HepG2 (cell line): ENCODE results near the gene QSOX2. TPM values are rescaled to one million over a fixed set of nuclear protein-coding genes. Genes with fewer than 3 reads are reported as not detected.

ENCODE experiments used
- ATAC-seq: fragments of 200-7000 bp; cut with Tn5 transposase; 3 replicates; pipeline ENCODE4 v1.9.1; 2020; ENCODE audit warnings: mild to moderate bottlenecking, moderate library complexity
- BruUV-seq: library from RNA; stranded (reverse); fragments of 400-500 nt; replicated peaks from 2 replicates; lab custom pipeline; 2021; lab: Mats Ljungman, UMichigan
- CTCF ChIA-PET: fragments of 300-600 bp; formaldehyde crosslinking; extraction: SDS; loops from one replicate; lab custom pipeline; 2021; ENCODE audit warnings: low total read pairs, inconsistent platforms, low intra/inter-chr PET ratio; lab: Yijun Ruan, JAX
- POLR2A ChIA-PET: fragments of 350-600 bp; sonication (Branson Sonifier 250); formaldehyde crosslinking; loops from one replicate; lab custom pipeline; 2020; ENCODE audit warnings: antibody characterized with exemption, inconsistent platforms; lab: Yijun Ruan, JAX
- DNase-seq: peaks from one replicate; pipeline ENCODE4 v3.0.0-alpha.2; 2015; ENCODE audit warnings: low spot score
- FAIRE-seq: peaks from 3 replicates; lab custom pipeline; 2011; peaks lifted over from hg19 to GRCh38; lab: Jason Lieb, UNC
- H2AFZ ChIP-seq: one replicate; pipeline ENCODE4 v1.6.1; 2011; ENCODE audit warnings: low read length, inconsistent platforms
- H3K27ac ChIP-seq: fragments of 300-600 bp; 3 replicates; pipeline ENCODE4 v1.8.0; 2011; ENCODE audit warnings: mixed run types, mild to moderate bottlenecking, mixed read lengths, low read length, inconsistent platforms; ENCODE audit not compliant: insufficient read depth; ENCODE audit errors: extremely low read length
- H3K27me3 ChIP-seq, 2 experiments: fragments of 200-600 bp in 1 of 2; 2 replicates in 1 of 2; 3 replicates in 1 of 2; pipeline versions ENCODE4 v1.6.0 to v1.8.0; 2011; ENCODE audit warnings: low read length in 2 of 2, mild to moderate bottlenecking in 2 of 2, moderate library complexity in 2 of 2, inconsistent platforms in 1 of 2; ENCODE audit not compliant: insufficient read depth in 2 of 2, control insufficient read depth in 1 of 2
- H3K36me3 ChIP-seq, 2 experiments: fragments of 200-600 bp in 1 of 2; replicated peaks in 1 of 2; 2 replicates in 1 of 2; 3 replicates in 1 of 2; pipeline versions ENCODE4 v1.5.1 to v1.8.0; 2011; ENCODE audit warnings: low read length in 2 of 2, inconsistent platforms in 1 of 2; ENCODE audit not compliant: insufficient read depth in 2 of 2, control insufficient read depth in 1 of 2
- H3K4me1 ChIP-seq: 2 replicates; pipeline ENCODE4 v1.5.1; 2012; ENCODE audit warnings: low read length, inconsistent platforms; ENCODE audit not compliant: insufficient read depth
- H3K4me2 ChIP-seq: 2 replicates; pipeline ENCODE4 v1.6.0; 2011; ENCODE audit warnings: low read depth, low read length, inconsistent platforms
- H3K4me3 ChIP-seq, 3 experiments: fragments of 200-600 bp in 1 of 3; sonication (generic), shearing (Covaris generic) in 1 of 3; replicated peaks in 1 of 3; 2 replicates each; pipeline ENCODE4 v1.5.1; 2011 to 2016; ENCODE audit warnings: low read length in 3 of 3, inconsistent platforms in 2 of 3, low read depth in 2 of 3, mild to moderate bottlenecking in 2 of 3, control low read depth in 1 of 3, mixed read lengths in 1 of 3; ENCODE audit not compliant: insufficient read depth in 1 of 3
- H3K79me2 ChIP-seq: one replicate; pipeline ENCODE4 v1.6.1; 2011; ENCODE audit warnings: low read length, inconsistent platforms; ENCODE audit not compliant: insufficient read depth
- H3K9ac ChIP-seq: 2 replicates; pipeline ENCODE4 v1.6.0; 2011; ENCODE audit warnings: mild to moderate bottlenecking, low read depth, low read length, inconsistent platforms; ENCODE audit not compliant: insufficient read depth
- H3K9me3 ChIP-seq: 2 replicates; pipeline ENCODE4 v1.5.1; 2012; ENCODE audit warnings: mild to moderate bottlenecking, low read length
- H4K20me1 ChIP-seq: 2 replicates; pipeline ENCODE4 v1.6.0; 2011; ENCODE audit warnings: inconsistent platforms, mild to moderate bottlenecking, low read length, moderate library complexity; ENCODE audit not compliant: insufficient read depth
- MYNN ChIP-seq: sonication (generic); formaldehyde crosslinking; IDR thresholded peaks from 2 replicates; pipeline ENCODE4 v1.4.0; 2020; ENCODE audit warnings: mild to moderate bottlenecking, low read depth, missing genetic modification reagents
- PTBP1 ChIP-seq: fragments of 200-400 bp; formaldehyde crosslinking; IDR thresholded peaks from 2 replicates; pipeline ENCODE4 v1.6.1; 2018; ENCODE audit warnings: low read length, low read depth; ENCODE audit not compliant: poor library complexity, severe bottlenecking
- RBFOX2 ChIP-seq: fragments of 200-400 bp; formaldehyde crosslinking; IDR thresholded peaks from 2 replicates; pipeline ENCODE4 v1.6.1; 2017; ENCODE audit warnings: low read depth, mild to moderate bottlenecking, low read length
- ZNF782 ChIP-seq: sonication (generic); formaldehyde crosslinking; IDR thresholded peaks from 2 replicates; pipeline ENCODE4 v1.4.0; 2020; ENCODE audit warnings: missing genetic modification reagents, mild to moderate bottlenecking, borderline replicate concordance
- WGBS: methylation state at CpG from one replicate; pipeline ENCODE4 v1.1.6; 2017; ENCODE audit warnings: low lambda C conversion rate; 5-methylcytosine and 5-hydroxymethylcytosine counted together
- in situ Hi-C: cut with HindIII; loops from 2 replicates; pipeline ENCODE4 v1.10.0; 2017; ENCODE audit warnings: low pct_unique_long_range_greater_than_20kb; ENCODE audit not compliant: extremely low pct_ligation_motif_present
- intact Hi-C: fragments of 100-400 bp; cut with micrococcal nuclease; formaldehyde crosslinking; loops from one replicate; pipeline ENCODE4 v1.10.0; 2022; ENCODE audit not compliant: unreplicated experiment
- polyA plus RNA-seq, 8 experiments: library from polyadenylated mRNA; depleted of rRNA in 3 of 8; stranded (reverse) in 7 of 8; unstranded in 1 of 8; fragments of >200 nt; fragmentation: Illumina TruSeq in 4 of 8; extraction: Trizol in 4 of 8; gene quantifications; 2 replicates each; pipeline versions ENCODE4 v1.2.1 to v1.2.3, GENCODE V29; 2011 to 2016; ENCODE audit warnings: low read depth in 4 of 8, missing spikeins in 1 of 8, mixed read lengths in 1 of 8; ENCODE audit not compliant: insufficient read depth in 1 of 8
- total RNA-seq, 5 experiments: library from RNA; depleted of rRNA; stranded (reverse); fragments of >200 nt; fragmentation: Illumina TruSeq; extraction: Trizol; gene quantifications; 2 replicates each; pipeline ENCODE4 v1.2.3, GENCODE V29; 2016; ENCODE audit warnings: low read depth in 1 of 5
- TF ChIP-seq, protein P1 (sequence below): sonication (generic); formaldehyde crosslinking; IDR thresholded peaks from 2 replicates; pipeline ENCODE4 v1.4.0; 2020; ENCODE audit warnings: missing genetic modification reagents
- TF ChIP-seq, protein P2 (sequence below): sonication (generic); formaldehyde crosslinking; conservative IDR thresholded peaks from 2 replicates; pipeline ENCODE4 v1.4.0; 2020; ENCODE audit warnings: missing genetic modification reagents
- TF ChIP-seq, protein P3 (sequence below): fragments of 450-650 bp; IDR thresholded peaks from 2 replicates; pipeline ENCODE4 v1.6.1; 2017
- TF ChIP-seq, protein P4 (sequence below): sonication (generic); formaldehyde crosslinking; IDR thresholded peaks from 2 replicates; pipeline ENCODE4 v1.4.0; 2020; ENCODE audit warnings: missing genetic modification reagents, mild to moderate bottlenecking, borderline replicate concordance

The QSOX2 gene
- total and polyA plus RNA-seq, 2 of the 13 experiments (the other 11 are each of a cell fraction or from before 2014, with no cell fraction given), result 27.1 to 42.1 TPM

DNA sequence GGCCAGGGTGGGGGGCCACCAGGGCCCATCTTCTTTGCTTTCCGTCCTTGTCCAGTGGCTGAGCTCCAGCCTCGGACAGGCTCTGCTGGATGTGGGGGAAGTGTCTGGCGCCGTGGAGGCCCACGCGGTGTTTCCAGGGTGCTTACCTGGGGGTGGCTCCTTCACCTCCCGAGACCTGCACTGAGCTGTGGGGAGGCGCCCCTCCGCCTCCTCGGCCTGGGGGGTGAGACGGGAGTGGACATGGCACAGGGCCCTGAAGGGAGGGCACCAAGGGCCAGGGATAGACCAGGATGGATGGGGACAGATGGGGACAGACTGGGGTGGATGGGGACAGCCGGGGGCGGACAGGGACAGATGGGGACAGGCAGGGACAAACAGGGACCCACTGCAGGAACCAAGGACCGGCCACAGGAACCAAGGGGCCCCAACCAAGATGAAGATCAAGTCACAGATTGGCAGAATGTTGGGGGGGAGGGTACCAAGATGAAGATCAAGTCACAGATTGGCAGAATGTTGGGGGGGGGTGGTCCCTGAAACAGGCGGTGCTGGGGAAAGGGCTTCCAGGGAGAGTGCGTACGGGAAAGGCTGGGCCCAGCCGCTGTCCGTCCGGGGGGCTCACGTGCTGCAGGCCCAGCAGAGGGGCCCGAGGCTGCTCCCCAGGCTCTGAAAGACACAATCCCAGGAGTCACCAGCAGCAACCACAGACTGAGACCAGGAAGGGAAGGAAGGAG lies 13.3 kb upstream of the QSOX2 start:
- no peaks in the 10 kb centered on the region for H3K36me3 ChIP-seq
- H3K27me3 ChIP-seq, result peaks cover 25 to 93% of the 10 kb centered on the region in 2 experiments
- H3K4me2 ChIP-seq, result no peak overlapping the region
- 47% methylated on average over 20 of the region's 22 CpGs for WGBS
- CTCF ChIA-PET, result no interaction called here
- DNase-seq (no peak), ATAC-seq (no peak), FAIRE-seq (no peak)
- no peaks in the 10 kb centered on the region for H3K9me3 ChIP-seq
- POLR2A ChIA-PET, result no interaction called here
- TF ChIP-seq PTBP1, result no peak
- TF ChIP-seq, protein P1, sequence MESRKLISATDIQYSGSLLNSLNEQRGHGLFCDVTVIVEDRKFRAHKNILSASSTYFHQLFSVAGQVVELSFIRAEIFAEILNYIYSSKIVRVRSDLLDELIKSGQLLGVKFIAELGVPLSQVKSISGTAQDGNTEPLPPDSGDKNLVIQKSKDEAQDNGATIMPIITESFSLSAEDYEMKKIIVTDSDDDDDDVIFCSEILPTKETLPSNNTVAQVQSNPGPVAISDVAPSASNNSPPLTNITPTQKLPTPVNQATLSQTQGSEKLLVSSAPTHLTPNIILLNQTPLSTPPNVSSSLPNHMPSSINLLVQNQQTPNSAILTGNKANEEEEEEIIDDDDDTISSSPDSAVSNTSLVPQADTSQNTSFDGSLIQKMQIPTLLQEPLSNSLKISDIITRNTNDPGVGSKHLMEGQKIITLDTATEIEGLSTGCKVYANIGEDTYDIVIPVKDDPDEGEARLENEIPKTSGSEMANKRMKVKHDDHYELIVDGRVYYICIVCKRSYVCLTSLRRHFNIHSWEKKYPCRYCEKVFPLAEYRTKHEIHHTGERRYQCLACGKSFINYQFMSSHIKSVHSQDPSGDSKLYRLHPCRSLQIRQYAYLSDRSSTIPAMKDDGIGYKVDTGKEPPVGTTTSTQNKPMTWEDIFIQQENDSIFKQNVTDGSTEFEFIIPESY (CRISPR knock-in tag), result 0 out of 2 replicates have a peak, but pooled peaks have one; percentile 15
- peaks cover 33% of the 10 kb centered on the region for H3K4me1 ChIP-seq
- BruUV-seq, result no TSS peak
- no peak overlapping the region for H3K4me3 ChIP-seq
- intact Hi-C loops (no loop called here), in situ Hi-C loops (loop anchor here (25.0 kb wide), 1 partner anchor 272 kb away; no protein-coding TSS in a partner anchor)
- H2AFZ ChIP-seq, result no peak overlapping the region
- H4K20me1 ChIP-seq, result no peaks in the 10 kb centered on the region
- H3K27ac ChIP-seq, result no peak overlapping the region
- H3K79me2 ChIP-seq, result no peaks in the 10 kb centered on the region
- H3K9ac ChIP-seq, result no peak overlapping the region

DNA sequence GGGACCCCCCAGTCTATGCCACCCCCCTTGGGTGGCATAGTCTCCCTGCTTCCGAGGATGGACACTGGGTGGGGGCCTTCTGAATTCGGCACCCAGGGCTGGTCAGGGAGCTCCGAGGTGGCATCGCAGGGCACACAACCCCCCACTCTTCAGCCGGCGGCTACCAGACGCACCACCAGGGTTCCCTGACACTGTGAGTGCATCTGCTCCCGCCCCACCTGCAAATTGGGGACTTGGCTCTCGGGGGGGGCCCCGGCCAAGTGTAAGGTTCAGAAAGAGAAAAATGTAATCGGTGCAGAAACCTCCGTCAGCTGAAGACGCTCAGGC lies 12.7 kb upstream of the QSOX2 start:
- Histone ChIP-seq H3K9me3 (no peaks in the 10 kb centered on the region), H4K20me1 (no peaks in the 10 kb centered on the region), H3K4me3 (no peak overlapping the region), H3K79me2 (no peaks in the 10 kb centered on the region), H3K27ac (no peak overlapping the region), H3K4me2 (no peak overlapping the region), H3K27me3 (peaks cover 22 to 93% of the 10 kb centered on the region in 2 experiments), H3K4me1 (peaks cover 34% of the 10 kb centered on the region), H2AFZ (no peak overlapping the region), H3K9ac (no peak overlapping the region), H3K36me3 (no peaks in the 10 kb centered on the region)
- in situ Hi-C loops (loop anchor here (25.0 kb wide), 1 partner anchor 271 kb away; no protein-coding TSS in a partner anchor), intact Hi-C loops (no loop called here)
- ATAC-seq (no peak), FAIRE-seq (no peak), DNase-seq (no peak)
- BruUV-seq, result no TSS peak
- WGBS, result 9% methylated on average over 5 of the region's 13 CpGs
- CTCF ChIA-PET, result no interaction called here
- POLR2A ChIA-PET, result interaction anchor here (1.6 kb wide), 1 partner anchor 9 kb away, joined by 3 read pairs; no protein-coding TSS in a partner anchor
- TF ChIP-seq, protein P2, sequence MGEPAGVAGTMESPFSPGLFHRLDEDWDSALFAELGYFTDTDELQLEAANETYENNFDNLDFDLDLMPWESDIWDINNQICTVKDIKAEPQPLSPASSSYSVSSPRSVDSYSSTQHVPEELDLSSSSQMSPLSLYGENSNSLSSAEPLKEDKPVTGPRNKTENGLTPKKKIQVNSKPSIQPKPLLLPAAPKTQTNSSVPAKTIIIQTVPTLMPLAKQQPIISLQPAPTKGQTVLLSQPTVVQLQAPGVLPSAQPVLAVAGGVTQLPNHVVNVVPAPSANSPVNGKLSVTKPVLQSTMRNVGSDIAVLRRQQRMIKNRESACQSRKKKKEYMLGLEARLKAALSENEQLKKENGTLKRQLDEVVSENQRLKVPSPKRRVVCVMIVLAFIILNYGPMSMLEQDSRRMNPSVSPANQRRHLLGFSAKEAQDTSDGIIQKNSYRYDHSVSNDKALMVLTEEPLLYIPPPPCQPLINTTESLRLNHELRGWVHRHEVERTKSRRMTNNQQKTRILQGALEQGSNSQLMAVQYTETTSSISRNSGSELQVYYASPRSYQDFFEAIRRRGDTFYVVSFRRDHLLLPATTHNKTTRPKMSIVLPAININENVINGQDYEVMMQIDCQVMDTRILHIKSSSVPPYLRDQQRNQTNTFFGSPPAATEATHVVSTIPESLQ (CRISPR knock-in tag), result no peak
- TF ChIP-seq ZNF782 (CRISPR knock-in tag) (no peak), MYNN (CRISPR knock-in tag) (no peak), RBFOX2 (no peak)
- TF ChIP-seq, protein P3, sequence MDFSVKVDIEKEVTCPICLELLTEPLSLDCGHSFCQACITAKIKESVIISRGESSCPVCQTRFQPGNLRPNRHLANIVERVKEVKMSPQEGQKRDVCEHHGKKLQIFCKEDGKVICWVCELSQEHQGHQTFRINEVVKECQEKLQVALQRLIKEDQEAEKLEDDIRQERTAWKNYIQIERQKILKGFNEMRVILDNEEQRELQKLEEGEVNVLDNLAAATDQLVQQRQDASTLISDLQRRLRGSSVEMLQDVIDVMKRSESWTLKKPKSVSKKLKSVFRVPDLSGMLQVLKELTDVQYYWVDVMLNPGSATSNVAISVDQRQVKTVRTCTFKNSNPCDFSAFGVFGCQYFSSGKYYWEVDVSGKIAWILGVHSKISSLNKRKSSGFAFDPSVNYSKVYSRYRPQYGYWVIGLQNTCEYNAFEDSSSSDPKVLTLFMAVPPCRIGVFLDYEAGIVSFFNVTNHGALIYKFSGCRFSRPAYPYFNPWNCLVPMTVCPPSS, result no peak
- TF ChIP-seq, protein P4, sequence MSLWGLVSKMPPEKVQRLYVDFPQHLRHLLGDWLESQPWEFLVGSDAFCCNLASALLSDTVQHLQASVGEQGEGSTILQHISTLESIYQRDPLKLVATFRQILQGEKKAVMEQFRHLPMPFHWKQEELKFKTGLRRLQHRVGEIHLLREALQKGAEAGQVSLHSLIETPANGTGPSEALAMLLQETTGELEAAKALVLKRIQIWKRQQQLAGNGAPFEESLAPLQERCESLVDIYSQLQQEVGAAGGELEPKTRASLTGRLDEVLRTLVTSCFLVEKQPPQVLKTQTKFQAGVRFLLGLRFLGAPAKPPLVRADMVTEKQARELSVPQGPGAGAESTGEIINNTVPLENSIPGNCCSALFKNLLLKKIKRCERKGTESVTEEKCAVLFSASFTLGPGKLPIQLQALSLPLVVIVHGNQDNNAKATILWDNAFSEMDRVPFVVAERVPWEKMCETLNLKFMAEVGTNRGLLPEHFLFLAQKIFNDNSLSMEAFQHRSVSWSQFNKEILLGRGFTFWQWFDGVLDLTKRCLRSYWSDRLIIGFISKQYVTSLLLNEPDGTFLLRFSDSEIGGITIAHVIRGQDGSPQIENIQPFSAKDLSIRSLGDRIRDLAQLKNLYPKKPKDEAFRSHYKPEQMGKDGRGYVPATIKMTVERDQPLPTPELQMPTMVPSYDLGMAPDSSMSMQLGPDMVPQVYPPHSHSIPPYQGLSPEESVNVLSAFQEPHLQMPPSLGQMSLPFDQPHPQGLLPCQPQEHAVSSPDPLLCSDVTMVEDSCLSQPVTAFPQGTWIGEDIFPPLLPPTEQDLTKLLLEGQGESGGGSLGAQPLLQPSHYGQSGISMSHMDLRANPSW (CRISPR knock-in tag), result no peak
